MV-4-11 (cell line): ENCODE results near the gene MRPL30.
A peak's percentile ranks its signal among the peaks of the same experiment; 100 is the strongest.
"Not testable (repeated sequence)": the region's sequence is repeated elsewhere in the genome, so short reads cannot be mapped to it uniquely, and the experiment has no call there.

ENCODE experiments used
- DNase-seq: peaks from one replicate; lab custom pipeline; 2025; lab: John Stamatoyannopoulos, UW

Gene MRPL30

DNA sequence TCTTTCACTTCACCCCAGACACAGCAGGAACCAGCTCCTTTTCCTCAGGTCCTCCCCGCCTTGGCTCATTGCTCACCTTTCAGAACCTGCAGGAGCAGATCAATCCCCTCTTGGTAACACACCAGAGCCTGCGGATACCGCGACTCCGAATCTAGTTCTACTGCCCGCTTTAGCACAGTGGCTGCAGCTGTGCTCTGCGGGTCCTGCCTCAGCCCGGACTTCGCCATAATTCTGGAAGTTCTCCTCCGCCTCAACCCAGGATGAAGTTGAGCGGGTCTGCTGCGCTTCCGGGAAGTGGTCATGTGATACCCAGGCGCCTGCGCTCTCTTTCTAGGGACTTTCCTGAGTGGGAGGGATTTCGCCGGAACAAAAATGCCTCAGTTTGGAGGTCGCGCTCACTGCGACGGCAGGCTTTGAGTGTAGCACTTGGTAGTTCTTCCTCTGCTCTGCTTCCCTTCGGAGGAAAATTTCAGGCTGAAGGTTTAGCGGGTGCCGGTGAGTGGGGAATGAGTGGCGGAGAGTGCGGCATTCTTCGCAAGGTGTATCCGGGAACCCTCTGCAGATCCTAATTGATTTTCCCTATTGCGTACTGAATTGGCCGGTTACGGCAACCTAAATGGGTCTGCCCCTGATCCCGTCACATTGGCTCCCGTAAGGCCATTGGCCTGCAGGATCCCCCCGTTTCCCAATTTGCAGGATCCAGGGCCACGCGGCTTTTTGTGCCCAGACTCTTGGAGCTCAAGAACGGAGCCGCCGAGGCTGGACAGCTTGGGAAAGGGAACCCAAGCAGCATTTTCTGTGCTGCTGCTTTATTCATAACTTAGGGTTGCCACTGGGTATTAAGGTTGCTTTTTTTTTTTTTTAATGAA is at the start of gene MRPL30, which contains the start of gene MITD1:
Gene MRPL30 (plus strand): TSS at position 430 of the 869 bp plus-strand sequence. CDS start 5,020 bp downstream, outside the sequence.
Gene MITD1 (minus strand): TSS at position 304 of the 869 bp plus-strand sequence. CDS start 77 bp downstream, at position 227.
- DNase-seq: peak; percentile 93

DNA sequence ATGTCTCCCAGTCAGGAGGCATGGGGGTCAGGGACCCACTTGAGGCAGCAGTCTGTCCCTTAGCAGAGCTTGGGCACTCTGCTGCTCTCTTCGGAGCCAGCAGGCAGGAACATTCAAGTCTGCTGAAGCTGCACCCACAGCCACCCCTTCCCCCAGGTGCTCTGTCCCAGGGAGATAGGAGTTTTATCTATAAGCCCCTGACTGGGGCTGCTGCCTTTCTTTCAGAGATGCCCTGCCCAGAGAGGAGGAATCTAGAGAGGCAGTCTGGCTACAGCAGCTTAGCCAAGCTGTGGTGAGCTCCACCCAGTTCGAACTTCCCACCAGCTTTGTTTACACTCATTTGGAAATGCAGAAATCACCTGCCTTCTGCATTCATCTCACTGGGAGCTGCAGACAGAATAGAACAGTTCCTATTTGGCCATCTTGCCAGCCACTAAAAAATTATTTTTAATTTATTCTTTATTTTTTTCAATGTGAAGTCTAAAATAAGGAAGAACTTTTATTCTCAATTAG is 45.9 kb upstream of the MRPL30 start:
- DNase-seq: not testable (repeated sequence)

DNA sequence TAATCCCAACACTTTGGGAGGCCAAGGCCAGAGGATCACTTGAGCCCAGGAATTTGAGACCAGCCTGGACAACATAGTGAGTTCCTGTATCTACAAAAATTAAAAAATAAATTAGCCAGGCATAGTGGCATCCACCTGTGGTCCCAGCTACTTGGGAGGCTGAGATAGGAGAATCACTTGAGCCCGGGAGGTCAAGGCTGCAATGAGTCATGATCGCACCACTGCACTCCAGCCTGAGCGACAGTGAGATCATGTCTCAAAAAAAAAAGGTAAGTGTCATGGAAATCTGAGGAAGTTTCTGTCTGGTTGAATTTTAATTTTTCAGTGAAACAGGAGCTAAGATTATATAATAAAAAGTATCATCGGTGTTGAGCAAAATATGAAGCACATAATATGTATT is 42.0 kb upstream of the MRPL30 start:
- DNase-seq: no peak

DNA sequence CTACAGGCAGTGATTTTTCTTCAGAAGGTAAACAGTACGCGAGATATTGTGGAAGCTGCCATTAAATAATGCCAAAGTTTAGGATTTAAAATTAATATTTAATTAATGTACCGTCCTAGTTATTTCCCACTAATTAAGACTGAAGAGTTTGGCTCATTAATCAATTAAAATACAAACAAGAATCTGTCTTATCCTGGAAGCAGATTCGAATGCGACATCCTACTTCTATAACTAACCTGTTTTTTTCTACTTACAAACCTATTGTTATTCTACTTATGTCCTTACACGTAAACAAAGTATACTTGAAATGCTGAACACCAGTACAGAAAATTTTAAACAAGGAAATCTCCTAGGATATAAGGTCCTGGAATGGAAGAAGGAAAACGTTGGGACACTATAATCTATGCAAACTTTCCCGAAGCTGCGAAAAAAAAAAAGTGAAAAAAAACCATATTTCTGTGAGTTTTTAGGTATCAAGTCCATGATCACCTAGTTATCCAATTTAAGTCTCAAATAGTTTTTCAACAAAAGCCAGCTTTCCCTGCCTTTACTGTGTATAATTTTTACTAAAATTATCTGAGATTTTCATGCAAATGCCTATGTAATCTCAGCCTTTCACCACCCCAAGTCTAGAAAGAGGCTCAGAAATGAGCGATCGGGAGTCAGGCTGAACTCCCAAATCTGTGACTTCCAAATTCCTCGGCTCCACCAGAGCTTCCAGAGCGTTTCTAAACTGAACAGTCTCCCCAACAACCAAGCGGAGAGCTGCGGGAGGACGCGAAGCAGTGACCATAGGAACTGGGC is 40.7 kb upstream of the MRPL30 start:
- no peak for DNase-seq

DNA sequence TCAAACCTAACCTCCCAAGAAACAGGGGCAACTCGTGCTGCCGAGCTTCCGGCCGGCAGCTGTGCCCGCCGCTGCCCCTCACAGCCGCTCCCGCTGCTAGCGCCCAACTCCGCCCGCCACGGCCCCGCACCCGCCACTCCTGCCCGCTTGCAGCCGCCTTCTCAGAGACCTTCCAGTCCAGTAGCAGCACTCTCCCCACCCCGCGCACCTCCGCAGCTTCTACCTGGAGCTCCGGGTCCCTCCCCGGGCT is 40.2 kb upstream of the MRPL30 start:
- DNase-seq: no peak

DNA sequence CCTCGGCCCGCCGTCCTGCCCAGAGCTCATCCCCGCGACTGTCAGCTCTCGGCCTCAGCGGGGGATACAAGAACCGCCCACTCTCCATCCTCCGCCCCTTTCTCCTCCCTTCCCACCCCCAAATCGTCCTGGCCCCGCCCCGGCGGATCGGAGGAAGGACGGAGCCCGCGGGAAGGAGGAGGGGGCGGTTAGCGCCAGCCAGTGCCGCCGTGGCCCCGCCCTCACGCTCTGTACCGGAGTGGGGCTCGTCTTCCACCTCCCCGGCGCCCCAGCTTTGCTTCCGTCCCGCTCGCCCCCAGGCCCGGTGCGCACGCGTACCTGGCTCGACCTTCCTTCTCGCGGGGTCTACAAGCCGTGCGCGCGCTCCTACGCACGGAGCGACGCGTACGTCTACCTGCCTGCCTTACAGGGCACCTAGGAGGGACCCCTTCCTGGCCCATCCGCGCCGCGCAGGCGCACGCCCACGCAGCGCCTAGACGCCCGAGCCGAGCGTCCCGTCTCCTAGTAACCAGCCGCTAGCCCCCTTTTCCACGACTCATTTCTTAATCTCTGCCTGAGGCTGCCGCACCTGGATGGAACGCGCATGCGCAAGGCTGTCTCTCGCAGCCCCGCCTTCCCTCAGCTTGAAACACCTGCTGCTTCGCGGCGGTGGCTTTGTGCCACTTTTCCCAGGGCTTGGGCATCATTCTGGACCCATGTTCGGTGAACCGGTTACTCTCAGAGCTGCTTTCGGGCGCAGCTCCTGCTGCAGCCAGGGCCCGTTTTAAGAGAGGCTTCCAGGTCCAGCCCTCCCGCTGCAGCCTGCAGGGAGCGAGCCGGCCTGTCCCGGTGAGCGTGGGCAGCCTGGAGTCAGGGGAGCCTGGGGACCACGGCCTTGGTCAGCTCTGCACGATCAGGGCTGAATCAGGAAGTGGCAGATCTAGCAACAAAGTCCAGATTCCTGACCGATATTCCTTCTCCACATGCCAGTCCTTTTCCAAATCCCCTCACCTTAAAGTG is 39.6 kb upstream of the MRPL30 start, which contains the start of gene C2orf15:
Gene C2orf15 (plus strand): TSS at position 598 of the 999 bp plus-strand sequence. CDS start 8,852 bp downstream, outside the sequence.
- peak; percentile 75 for DNase-seq

DNA sequence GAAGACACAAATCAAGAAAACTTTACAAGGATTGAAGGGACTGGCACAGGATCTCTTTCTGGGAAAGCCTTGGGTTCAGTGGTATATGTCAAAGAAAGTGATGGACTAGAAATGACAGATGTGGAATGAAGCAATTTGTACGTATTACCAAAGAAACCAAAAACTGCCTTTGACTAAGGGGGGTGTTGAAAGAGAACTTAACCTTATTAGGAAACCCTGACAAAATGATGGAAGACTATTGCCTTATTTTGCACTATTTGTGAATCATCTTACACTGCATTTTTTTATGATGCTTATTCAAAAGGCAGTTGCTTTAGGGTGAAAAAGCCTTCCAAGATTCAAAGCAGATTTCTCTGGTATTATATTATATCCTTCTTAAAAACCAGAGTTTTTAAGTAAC is 30.3 kb upstream of the MRPL30 start:
- peak; percentile 77 for DNase-seq

DNA sequence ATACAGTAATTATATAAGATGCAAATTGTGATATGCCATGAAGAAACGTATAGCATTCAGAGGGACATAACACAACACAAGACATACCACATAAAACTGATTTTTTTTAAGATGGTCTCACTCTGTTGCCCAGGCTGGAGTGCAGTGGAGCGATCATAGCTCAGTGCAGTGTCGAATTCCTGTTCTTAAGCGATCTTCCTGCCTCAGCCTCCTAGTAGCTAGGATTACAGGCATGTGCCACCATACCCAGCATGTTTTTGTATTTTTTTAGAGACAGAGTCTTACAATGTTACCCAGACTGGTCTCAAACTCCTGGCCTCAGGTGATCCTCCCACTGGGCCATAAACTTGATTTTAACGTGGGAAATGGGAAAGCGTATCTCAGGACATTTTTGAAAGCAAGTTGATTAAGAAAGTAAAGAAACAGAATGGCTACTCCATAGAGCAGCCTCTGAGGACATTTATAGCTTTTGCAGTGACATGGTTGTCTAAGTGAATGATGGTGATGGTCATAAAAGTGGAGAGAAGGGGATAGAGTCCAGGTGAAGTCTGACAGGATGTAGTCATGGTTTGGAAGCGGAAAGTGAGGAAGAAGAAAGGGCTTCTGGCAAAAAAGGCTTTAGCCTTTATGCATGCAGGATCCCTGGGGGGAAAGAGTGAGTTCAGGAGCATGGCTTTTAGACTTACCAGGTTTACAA is 28.6 kb upstream of the MRPL30 start:
- DNase-seq: no peak

DNA sequence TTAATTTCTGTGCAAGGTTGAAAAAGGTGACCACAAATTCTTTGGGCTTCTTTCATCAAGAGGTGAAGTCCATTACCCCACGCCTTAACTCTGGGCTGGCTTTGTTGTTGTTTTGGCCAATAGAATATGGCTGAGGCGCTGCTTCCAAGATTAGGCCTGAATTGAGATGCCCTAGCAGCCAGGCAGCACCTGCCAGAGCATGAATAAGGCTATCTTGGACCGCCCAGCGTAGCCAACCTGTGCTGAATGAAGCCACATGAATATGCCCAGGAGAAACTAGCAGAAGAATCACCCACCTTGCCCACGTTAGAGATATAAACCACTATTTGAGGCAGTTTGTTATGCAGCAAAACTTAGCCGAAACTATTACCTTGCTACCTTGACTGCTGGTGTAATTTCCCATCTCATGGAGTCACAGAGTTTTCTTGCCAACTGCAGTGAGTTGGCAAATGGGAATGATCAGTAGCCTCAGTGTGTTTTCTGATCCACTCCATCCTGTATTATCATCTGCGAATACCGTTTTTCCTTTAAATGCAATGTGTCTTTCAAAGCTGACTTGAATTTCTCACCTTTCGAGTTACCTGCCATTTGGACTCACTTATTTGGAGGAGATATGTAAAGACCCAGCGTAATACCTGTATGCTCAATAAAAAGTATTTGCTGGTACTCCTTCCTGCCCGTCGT is 26.9 kb upstream of the MRPL30 start:
- no peak for DNase-seq

DNA sequence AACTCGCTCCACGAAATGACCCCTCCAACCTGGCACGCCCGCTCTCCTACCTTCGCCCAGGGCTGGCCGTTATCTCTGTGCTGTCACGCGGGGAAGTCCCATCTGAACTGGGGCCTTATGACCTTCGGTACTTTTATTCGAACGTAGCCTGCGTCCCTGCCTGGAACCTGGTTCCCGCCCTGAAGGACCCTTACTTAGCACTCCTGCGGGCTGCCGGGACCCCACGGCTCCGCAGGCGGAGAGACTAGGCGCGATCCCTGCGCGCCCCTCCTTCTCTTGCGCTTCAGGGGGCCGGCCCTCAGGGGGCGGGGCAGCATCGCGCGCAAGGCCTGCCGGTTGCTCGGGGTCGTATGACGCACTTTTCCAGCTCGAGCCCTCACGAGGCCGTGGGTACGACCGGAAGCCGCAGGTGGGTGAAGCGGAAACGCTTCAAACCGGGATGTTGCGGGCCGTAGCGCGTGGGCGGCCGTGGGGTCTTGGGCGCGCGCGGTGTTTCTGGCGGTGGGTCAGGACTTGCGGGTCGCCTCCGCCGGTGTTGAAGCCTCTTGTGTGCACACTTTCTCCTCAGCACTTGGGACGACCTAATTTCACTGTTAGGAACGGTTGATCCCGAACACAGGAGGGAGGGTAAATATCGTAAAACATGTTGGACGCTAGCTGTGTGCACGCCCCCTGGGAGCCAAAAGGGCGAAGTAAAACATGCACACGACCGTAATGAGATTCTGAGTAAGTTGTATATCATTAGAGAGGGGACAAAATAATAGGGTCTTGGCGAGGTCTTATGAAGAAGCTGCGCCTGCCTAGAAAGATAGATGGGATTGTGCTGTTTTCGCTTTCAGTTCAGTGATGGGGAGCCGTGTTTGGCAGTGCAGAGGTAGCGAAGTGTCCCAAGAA is 26.1 kb upstream of the MRPL30 start, which contains the start of the genes LIPT1 and TSGA10:
Gene LIPT1 (plus strand): TSS at position 325 of the 894 bp plus-strand sequence. CDS start 6,991 bp downstream, outside the sequence.
Gene TSGA10 (minus strand): TSS at position 300 of the 894 bp plus-strand sequence. CDS start 45,503 bp downstream, outside the sequence.
- DNase-seq: peak; percentile 83

DNA sequence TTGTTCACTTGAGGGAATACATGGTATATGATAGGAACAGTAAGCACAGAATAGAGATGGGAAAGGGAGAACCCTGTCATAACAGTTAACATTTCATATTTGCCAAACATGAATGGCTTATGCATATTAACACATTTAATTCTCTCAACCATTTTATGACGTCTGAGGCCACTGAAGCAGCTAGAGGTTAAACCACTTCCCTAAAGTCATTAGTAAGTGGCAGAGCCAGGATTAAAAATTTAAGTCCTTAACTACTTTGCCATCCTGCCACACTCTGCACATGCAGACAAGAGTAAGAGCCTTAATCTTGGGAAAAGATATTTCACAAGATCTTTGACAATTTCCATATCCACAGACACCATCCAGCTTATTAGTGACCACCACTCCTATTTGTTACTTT is 24.1 kb upstream of the MRPL30 start:
- peak; percentile 83 for DNase-seq

DNA sequence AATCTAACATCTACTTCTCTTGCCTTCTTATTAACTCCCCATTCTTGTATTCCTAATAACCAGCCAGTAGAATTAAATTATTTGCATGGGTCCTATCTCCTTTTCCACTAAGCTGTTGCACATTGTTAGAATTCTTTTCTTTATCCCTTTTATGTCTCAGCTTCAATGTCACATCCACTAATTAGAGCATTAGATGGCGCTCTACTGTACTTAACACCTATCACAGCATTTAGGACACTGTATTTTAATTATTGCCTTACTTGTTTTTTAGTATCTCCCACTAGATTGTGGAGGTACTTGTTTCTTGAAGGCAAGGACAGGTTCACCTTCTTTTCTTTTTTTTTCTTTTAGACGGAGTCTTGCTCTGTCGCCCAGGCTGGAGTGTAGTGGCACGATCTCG is 22.4 kb upstream of the MRPL30 start:
- no peak for DNase-seq

DNA sequence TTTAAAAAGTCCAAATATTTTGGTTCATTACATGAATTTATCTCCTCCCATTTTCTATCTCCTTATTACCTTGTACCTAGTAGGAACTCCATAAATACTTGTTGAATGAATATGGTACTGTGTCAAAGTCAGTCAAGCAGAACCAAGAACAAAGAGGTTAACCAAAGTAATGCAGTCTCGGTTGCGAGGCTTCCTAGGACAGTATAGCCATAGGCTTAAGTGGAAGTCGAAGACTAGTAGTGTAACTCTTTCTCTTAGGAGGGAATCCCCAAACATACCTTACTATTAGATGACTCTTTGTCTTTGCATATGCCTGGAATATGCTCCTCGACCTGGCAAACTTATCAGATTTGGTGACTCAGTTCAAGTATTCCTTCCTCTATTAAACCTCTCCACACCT is 21.4 kb upstream of the MRPL30 start:
- no peak for DNase-seq

DNA sequence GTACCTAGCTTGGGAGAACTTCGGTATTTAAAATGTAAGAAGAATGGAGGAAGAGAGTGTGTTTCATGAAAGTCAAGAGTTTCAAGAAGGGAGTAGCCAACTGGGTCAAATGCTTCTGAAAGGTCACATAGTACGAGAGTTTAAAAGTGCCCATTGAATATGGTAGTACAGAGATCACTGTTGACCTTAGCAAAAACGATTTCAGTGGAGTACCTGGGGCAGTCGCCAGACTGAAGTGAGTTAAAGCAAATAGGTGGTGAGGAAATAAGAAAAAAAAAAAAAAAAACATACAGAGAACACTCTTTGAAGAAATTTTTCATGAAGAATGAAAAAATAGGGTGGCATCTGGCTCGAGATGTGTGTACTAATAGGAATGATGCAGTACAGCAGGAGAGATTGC is 14.8 kb upstream of the MRPL30 start:
- no peak for DNase-seq

DNA sequence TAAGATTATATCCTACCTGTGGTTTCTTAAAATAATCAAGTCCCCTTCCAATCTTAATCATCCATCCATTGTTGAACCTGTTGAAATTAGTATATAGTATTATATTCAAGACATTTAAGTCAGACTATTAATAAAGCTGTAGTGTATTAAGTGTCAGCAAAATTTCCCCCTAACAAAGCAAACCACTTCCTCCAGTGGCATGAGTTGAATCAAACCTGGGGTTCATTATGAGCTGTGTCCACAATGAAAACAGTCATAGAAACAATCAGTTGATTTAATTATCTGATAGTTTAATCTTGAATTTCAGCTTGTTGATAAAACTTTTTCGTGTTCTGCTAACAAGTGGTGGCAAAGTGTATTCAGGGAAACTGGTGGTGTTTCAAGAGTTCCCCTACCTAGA is 11.4 kb upstream of the MRPL30 start:
- no peak for DNase-seq

DNA sequence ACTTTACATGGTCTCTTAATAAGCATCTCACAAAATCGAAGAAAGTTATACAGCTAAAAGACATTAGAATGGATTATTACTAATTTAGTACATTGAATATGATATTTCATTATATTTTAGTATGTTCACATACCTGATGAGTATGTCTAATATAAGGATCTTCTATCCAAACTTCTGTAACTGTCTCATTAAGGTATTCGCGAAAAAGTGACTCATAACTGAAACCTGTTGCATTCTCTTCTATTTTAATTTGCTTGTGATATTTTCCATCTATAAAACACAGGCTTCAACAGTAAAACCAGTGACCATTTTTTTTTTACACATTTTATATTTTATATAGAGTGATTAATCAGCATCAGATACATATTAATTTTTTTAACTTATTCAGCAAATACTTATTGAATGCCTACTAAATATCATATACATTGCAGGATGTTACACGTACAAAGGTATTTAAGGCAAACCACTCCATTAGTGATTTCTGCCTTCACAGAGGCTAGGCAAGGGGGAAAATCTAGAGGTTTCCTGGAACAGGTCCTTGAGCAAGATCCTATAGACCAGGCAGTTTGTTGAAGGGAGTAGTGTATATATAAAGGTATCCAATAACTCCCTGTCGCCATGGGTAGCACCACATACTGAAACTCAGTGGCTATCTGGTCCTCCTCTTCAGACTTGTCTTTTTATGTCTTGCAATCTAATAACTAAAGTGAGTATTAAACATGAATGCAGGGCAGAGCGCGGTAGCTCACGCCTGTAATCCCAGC is 9.4 kb upstream of the MRPL30 start:
- no peak for DNase-seq

DNA sequence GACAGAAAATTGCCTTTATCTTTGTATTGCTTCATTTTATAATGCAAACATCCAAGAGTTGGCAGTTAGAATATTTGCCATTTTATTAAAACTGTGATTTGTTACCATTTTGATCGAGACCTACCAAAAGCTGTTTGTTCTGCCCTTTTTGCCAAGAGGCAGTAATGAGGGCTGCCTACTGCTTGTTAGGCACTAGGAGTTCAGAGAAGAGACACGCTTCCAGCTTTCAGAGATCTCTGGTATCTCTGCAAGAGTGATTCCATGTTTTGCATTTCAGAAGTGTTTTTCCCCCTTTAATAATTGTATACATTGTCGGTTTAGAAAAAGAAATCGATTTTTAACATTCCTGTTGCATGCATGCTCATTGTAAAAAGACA is 628 bp downstream of the MRPL30 start:
- DNase-seq: no peak

DNA sequence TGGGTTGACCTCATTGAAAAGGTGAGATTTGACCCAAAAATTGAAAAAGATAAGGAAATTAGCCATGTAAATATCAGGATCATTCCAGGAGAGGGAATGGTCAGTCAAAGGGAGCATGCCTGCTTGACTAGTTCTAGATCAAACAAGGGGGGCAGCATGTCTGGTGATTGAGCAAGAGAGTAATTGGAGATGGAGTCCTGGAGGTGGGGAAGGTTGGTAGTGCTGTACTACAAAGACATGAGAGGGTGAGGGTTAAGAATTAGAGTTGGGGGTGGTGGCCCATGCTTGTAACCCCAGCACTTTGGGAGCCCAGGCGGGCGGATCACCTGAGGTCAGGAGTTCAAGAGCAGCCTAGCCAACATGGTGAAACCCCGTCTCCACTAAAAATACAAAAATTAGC is 2.0 kb downstream of the MRPL30 start:
- no peak for DNase-seq
